Activated CD8-positive, alpha-beta memory T cell treated with anti-CD3 and anti-CD28 coated beads for 4 hours (primary cell): ENCODE data around the gene OPN4.
"Not testable (repeated sequence)": the region's sequence is repeated elsewhere in the genome, so short reads cannot be mapped to it uniquely, and the experiment has no call there.

Experiments
- DNase-seq, 2 donors: peaks; one replicate each; pipeline ENCODE4 v3.0.0-alpha.2; 2020; ENCODE audit warnings: low read depth in 2 of 2

OPN4 gene, protein sequence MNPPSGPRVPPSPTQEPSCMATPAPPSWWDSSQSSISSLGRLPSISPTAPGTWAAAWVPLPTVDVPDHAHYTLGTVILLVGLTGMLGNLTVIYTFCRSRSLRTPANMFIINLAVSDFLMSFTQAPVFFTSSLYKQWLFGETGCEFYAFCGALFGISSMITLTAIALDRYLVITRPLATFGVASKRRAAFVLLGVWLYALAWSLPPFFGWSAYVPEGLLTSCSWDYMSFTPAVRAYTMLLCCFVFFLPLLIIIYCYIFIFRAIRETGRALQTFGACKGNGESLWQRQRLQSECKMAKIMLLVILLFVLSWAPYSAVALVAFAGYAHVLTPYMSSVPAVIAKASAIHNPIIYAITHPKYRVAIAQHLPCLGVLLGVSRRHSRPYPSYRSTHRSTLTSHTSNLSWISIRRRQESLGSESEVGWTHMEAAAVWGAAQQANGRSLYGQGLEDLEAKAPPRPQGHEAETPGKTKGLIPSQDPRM

GRCh38 chr10:86654411-86655172, at the start of gene OPN4:
Gene OPN4 (plus strand): TSS chr10:86654547. CDS start chr10:86654784, 237 bp downstream.
- DNase-seq: no peak

DNA sequence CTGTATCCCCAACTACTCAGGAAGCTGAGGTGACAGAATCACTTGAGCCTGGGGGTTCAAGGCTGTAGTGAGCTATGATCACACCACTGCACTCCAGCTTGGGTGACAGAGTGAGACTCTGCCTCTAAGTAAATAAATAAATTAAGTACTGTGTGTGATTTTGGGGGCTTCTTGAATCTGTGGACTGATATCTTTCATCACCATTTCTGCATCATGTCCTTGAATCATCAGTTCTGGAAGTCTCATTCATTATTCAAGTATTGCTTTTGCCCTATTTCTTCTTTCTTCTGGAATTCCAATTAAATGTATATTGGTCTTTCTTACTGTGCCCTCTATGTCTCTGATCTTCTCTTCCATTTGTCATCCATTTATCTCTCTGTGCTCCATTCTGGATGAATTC, 46.7 kb upstream of the OPN4 start:
- DNase-seq: no peak

DNA sequence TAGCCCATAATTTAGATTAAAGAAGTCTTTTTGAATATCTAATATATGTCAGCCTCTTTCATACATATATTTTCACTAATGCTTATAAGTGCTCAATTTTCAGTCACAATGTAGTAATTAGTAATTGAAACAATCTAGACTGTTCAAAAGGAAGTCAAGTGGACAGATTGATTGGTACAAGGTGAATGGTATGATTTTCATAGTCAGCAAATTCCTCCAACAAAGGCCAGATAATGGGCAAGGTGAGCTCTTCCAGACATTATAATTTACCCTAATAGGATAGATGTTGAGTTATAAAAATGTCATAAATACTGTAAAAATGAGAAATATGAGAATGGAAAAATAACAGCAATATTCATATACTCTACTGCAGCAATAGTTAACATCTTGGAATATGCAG, 44.4 kb upstream of the OPN4 start:
- no peak for DNase-seq

DNA sequence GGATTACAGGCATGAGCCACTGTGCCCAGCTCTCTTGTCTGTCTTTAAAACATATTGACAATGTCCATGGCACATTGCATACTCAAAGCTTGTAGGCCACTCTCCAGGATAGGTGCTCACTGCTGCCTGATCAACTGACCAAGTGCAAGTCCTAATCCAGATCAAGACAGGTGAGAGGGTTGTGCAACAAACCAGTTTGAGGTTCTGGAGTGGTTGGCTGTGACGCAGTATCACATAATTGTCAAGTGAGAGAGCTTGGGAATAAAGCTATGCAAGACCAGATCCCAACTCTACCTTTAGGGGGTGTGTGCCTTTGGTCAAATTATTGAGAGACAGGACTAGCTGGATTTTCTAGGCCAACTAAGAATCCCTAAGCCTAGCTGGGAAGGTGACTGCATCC, 43.0 kb upstream of the OPN4 start:
- DNase-seq: no peak

- DNase-seq: no peak
Observed at GRCh38 chr10:86613096-86613495, 41.3 kb upstream of the OPN4 start.

DNA sequence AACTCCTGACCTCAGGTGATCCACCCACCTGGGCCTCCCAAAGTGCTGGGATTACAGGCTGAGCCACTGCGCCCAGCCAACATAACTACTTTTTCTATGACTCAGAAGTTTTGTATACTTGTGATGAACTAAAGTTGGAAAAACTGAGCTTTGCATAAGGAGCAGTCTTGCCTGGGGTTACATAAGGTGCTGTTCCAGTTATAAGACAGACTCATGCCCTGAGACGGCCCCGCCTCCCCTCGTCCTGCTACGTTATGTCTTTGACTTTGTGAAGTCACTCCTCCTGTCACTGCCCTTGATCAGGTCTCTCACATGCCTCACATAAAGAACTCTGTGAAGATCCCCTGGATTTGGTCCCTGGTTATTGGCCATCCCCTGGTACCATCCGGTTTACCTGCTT, 40.4 kb upstream of the OPN4 start:
- DNase-seq: no peak

- DNase-seq: no peak
Observed at GRCh38 chr10:86614853-86615252, 39.5 kb upstream of the OPN4 start.

DNA sequence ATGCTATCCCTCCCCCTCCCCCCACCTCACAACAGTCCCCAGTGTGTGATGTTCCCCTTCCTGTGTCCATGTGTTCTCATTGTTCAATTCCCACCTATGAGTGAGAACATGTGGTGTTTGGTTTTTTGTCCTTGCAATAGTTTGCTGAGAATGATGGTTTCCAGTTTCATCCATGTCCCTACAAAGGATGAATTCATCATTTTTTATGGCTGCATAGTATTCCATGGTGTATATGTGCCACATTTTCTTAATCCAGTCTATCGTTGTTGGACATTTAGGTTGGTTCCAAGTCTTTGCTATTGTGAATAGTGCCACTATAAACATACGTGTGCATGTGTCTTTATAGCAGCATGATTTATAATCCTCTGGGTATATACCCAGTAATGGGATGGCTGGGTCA, 37.1 kb upstream of the OPN4 start:
- not testable (repeated sequence) for DNase-seq

DNA sequence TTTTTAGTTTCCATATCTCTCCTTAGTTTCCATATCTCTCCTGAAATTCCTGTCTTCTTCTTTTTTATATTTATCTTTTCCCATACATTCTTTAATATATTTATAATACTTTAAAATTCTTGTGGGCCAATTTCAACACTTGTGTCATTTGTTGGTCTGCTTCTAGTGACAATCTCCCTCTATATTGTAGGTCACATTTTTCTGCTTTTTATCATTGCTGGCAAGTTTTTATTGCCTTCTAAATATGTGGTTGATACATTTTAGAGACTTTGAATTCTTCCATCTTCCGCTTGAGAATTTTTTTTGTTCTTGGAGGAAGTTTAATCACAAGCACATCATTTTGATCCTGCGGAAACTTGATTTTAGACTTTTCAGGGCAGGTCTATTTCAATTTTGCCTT, 26.0 kb upstream of the OPN4 start:
- no peak for DNase-seq

DNA sequence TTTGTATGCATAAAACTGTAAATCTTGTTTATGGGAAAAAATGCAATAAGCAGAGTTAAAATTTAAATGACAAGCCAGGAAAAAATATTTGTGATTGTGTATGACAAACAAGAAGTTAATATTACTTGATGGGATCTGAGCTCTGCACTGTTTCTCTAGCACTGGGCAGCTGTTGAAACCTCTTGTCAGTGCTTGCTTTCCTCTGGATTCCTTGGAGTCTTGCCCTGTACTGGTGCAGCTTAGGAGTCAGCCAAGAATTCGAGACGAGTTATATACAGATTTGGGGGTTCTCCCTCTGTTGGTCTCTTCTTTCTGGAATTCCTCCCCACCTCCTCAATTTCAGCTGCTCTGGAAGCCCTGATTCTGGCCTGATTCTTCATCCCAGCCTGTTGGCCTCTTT, 24.3 kb upstream of the OPN4 start:
- no peak for DNase-seq

DNA sequence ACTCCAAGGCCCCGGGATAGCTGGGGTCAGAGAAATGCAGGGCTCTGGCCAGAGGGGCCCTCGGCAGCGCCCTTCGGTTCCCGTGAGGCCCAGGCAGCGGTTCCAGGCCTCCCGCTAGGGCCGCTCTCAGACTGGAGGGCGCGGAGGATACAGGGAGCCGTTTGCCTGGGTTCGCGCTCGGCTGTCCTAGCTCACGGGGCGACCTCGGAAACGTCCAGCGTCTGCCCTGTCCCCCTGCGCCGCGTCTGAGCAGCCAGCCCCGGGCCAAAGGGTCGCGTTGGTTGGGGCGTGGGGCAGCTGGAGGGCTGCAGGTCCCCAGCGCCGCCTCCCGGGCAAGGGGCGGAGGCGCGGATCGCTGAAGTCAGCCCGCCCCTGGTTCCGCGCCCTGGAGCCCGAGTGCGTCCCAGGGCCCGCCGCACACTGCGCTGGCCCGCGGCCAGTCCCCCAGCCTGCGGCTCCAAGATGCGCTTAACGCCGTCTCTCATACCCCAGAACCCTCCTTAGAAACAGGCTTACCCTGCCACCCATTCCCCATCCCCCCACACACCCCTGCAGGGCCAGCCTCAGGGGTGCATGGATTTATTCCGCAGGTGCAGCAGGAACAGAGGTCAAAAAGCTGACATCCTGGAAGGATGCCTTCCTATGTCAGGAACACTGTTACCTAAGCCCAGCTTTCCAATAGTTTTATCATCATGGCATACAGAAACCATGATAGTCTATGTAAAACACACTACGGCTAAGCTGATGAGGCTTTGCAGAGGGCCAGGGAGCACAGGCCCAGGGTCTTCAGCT, 22.1 kb upstream of the OPN4 start:
- DNase-seq: no peak

- DNase-seq: no peak
Observed at GRCh38 chr10:86632951-86633350, 21.4 kb upstream of the OPN4 start.

DNA sequence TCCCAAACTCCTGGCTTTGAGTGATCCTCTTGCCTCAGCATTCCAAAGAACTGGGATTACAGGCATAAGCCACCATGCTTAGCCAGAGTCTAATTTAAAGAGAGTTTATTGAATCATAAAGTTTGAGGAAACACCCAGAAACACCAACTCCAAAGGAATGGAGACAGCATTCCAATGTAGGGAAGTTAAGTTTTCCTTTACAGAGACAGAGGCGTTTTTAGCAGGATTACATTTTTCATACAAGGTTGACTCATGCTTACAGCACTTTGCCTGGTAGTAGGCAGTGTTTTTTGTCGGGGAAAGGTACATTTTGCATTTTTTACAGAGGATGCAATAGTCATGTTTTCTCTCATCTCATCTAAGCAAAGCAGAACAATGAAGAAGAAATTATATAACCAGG, 18.9 kb upstream of the OPN4 start:
- no peak for DNase-seq

DNA sequence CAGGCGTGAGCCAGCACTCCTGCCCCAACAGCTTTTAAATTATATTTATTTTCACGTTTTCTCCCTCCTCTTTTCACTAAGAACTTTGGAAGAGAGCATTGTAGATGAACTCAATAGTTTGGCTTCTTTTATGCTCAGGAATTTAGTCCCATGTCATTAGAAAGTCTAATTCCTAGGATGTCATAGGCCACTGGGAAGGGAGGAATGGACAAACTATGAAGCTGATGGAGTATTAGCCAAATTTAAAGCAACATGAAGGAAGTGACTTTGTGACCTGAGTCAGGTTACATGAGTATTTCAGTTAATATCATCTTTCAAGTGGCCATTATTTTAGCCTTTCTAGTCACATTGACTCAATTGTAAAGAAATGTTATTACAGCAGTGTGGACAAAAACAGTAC, 18.0 kb upstream of the OPN4 start:
- DNase-seq: no peak

- no peak for DNase-seq
Observed at GRCh38 chr10:86642021-86642420, 12.3 kb upstream of the OPN4 start.

GRCh38 chr10:86642499-86642898, 11.8 kb upstream of the OPN4 start:
- no peak for DNase-seq

DNA sequence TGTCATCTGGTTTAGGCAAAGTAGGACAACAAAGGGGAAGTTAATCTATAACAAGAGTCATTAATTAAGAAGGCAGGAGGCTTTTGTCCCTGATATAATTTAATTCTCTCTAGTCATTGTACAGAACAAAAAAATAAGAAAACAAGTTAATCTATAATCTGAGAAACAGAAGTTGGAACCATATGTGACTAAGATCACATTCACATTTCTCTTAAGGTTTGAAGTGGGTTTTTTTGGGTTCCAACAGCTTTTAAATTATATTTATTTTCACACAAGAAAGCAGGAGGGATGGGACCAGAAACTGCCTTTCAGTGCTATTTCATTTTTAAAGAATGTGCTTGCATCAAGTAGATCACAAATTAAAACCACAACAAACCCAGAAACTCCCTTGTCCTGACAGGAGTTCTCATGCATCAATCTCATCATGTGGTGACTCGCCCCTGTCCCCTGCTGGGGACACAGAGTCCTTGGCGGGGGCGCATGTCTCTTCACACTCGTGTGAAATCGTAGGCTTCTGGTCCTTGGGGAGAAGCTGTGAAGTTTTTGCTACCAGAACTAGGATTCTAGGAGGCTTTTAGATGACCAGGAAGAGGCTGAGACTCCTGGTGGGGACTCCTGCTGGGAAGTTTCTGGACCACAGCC, 10.1 kb upstream of the OPN4 start:
- no peak for DNase-seq

- DNase-seq: no peak
Observed at GRCh38 chr10:86644794-86645445, 9.4 kb upstream of the OPN4 start.

GRCh38 chr10:86645621-86646165, 8.7 kb upstream of the OPN4 start:
- DNase-seq: not testable (repeated sequence)

DNA sequence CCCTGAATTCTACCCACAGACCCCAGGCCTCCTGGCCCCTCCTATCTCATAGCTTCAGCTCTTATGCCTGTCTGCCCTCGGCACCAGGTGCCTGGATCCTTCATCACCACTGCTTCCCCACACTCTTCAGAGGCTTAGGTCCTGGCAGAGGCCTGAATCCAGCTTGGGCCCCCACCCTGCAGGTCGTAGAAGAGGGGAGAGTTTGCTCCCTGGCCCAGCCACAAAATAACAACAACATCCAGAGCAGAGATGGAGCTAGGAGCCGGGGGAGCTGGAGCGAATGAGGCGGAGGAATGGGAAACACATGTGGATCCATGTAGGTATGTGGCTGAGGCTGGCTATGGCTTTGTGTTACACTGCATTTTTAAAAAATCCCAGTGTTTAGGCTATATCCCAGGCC, 7.8 kb upstream of the OPN4 start:
- DNase-seq: no peak

GRCh38 chr10:86646933-86647332, 7.4 kb upstream of the OPN4 start:
- DNase-seq: no peak
